Rectal smooth muscle tissue (tissue), 1 donor: ENCODE results near the gene PARD3.

ENCODE experiments used
- H3K27ac ChIP-seq: one replicate; pipeline ENCODE4 v1.7.0; 2013; ENCODE audit warnings: low read depth, low read length, inconsistent platforms
- H3K27me3 ChIP-seq: one replicate; pipeline ENCODE4 v1.7.0; 2013; ENCODE audit warnings: low read length; ENCODE audit not compliant: control insufficient read depth, insufficient read depth
- H3K36me3 ChIP-seq: one replicate; pipeline ENCODE4 v1.7.0; 2013; ENCODE audit warnings: low read length; ENCODE audit not compliant: control insufficient read depth, insufficient read depth
- H3K4me1 ChIP-seq: one replicate; pipeline ENCODE4 v1.7.0; 2013; ENCODE audit warnings: low read length; ENCODE audit not compliant: control insufficient read depth, insufficient read depth
- H3K4me3 ChIP-seq: one replicate; pipeline ENCODE4 v1.7.0; 2013; ENCODE audit warnings: low read length
- H3K9ac ChIP-seq: one replicate; pipeline ENCODE4 v1.7.0; 2013; ENCODE audit warnings: low read length

Gene PARD3

DNA sequence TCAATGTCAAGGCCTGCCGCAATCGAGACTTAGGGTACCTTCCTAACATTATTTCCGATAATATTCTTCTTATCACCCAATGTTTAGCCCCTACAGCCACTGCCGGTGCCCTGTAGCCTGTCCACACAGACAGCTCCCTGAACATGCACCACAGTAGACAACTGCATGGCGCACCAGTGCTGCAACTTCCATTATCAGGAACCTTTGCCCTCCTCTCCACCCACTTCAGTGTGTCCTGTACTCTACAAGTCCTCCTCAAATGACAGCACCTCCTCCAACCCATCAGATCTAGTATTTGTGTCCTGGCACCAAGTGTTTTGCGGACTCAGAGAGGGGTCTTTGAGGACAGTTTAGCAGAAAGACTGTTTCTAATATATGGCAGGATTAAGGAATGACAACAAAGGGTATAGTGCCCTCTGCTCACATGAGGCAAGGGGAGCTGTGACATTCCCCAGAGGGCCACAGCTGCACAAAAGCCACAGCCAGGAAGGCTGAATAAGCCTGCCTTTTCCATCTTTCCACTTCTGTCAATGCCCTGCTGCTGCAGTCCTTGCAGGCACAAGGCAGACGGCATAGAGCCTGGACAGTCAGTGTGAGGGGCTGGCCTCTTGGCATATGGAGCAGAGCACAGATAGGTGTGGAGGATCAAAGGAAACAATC is 335.4 kb downstream of the PARD3 start:
- Histone ChIP-seq H3K4me3 (no peak overlapping the region), H3K27me3 (no peaks in the 10 kb centered on the region), H3K27ac (no peak overlapping the region), H3K9ac (no peak overlapping the region), H3K4me1 (no peaks in the 10 kb centered on the region), H3K36me3 (no peaks in the 10 kb centered on the region)

DNA sequence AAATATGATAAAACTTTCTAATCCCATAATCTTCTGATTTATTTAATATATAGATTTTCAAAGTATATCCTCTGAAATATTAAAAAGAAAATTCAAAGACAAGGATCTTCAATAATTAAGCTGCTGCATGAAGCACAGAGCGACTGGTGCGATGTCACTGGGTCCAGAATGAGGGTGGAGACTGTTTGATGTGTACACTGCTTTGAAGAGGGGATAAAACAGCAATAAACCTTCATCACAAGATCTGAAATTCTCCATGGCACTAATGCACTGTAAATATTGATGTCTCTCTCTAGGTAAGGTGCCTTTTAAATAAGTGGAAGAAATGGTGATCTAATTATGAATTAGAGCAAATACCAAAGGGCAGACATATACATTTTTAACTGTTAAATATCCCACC is 337.8 kb downstream of the PARD3 start:
- Histone ChIP-seq H3K4me3 (no peak overlapping the region), H3K9ac (no peak overlapping the region), H3K4me1 (no peaks in the 10 kb centered on the region), H3K36me3 (no peaks in the 10 kb centered on the region), H3K27ac (no peak overlapping the region), H3K27me3 (no peaks in the 10 kb centered on the region)

DNA sequence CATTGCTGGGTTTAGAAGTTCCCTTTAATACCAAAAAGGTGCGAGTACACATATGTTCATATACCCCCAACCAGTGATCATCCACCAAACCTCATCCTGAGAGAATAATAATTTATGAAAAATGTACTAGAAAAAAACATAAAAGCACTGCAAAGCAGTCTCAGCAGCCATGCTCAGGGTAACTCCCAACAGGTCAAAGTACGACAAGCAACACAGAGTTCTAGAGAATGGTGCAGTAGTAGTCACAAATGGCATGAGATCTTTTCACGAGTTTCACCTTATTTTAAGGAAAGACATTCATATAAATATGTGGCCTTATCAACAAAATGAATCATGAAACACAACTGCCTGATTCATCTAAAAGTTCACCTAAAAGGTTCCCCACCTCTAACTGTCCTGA is 338.5 kb downstream of the PARD3 start:
- H3K9ac ChIP-seq: no peak overlapping the region
- H3K27ac ChIP-seq: no peak overlapping the region
- no peaks in the 10 kb centered on the region for H3K36me3 ChIP-seq
- H3K4me3 ChIP-seq: no peak overlapping the region
- H3K27me3 ChIP-seq: no peaks in the 10 kb centered on the region
- H3K4me1 ChIP-seq: no peaks in the 10 kb centered on the region

- Histone ChIP-seq H3K9ac (no peak overlapping the region), H3K27ac (no peak overlapping the region), H3K27me3 (no peaks in the 10 kb centered on the region), H3K4me1 (no peaks in the 10 kb centered on the region), H3K36me3 (no peaks in the 10 kb centered on the region), H3K4me3 (no peak overlapping the region)
These were observed 339.3 kb downstream of the PARD3 start for GRCh38 chr10:34475786-34476185.

- no peaks in the 10 kb centered on the region for H3K27me3 ChIP-seq
- no peaks in the 10 kb centered on the region for H3K36me3 ChIP-seq
- H3K4me1 ChIP-seq: no peaks in the 10 kb centered on the region
- no peak overlapping the region for H3K9ac ChIP-seq
- H3K4me3 ChIP-seq: no peak overlapping the region
- no peak overlapping the region for H3K27ac ChIP-seq
These were observed 339.8 kb downstream of the PARD3 start for GRCh38 chr10:34475274-34475646.

- H3K36me3 ChIP-seq: no peaks in the 10 kb centered on the region
- H3K4me1 ChIP-seq: no peaks in the 10 kb centered on the region
- no peaks in the 10 kb centered on the region for H3K27me3 ChIP-seq
- no peak overlapping the region for H3K4me3 ChIP-seq
- H3K9ac ChIP-seq: no peak overlapping the region
- no peak overlapping the region for H3K27ac ChIP-seq
These were observed 340.4 kb downstream of the PARD3 start for GRCh38 chr10:34474555-34475273.

- H3K4me3 ChIP-seq: no peak overlapping the region
- no peaks in the 10 kb centered on the region for H3K27me3 ChIP-seq
- no peaks in the 10 kb centered on the region for H3K36me3 ChIP-seq
- H3K27ac ChIP-seq: no peak overlapping the region
- H3K4me1 ChIP-seq: no peaks in the 10 kb centered on the region
- H3K9ac ChIP-seq: no peak overlapping the region
These were observed 341.1 kb downstream of the PARD3 start for GRCh38 chr10:34474009-34474376.

DNA sequence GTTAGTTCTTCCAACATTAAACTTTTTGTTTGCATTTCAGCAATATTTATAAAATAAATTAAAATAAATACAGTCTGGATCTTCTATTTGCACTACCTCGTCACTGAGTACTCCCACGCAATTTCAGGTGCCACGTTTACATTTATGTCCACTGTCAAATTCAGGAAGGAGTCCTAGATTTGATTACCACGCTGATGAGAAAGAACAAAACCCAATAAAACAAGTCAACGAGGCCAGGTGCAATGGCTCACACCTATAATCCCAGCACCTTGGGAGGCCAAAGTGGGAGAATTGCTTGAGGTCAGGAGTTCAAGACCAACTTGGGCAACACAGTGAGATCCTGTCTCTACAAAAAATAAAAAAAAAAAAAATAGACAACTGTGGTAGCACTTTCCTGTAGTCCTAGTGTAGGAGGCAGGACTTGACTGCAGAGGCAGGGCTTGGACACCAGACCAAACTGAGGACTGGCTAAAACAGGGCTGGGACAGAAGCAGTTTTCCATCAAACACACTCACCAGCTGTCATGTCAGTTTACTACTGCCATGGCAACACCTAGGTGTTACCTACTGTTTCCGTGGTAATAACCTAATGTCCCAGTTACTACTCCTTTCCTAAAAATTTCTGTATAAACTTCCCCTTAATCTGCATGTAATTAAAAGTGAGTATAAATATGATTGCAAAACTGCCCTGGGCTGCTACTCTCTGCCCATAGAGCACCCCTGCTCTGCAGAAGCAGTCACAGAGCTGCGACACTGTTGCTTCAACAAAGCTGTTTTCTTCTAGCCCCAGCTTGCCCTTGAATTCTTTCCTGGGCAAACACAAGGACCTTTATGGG is 341.7 kb downstream of the PARD3 start:
- Histone ChIP-seq H3K27me3 (no peaks in the 10 kb centered on the region), H3K9ac (no peak overlapping the region), H3K4me3 (no peak overlapping the region), H3K27ac (no peak overlapping the region), H3K4me1 (no peaks in the 10 kb centered on the region), H3K36me3 (no peaks in the 10 kb centered on the region)

GRCh38 chr10:34470307-34470706 is 344.8 kb downstream of the PARD3 start:
- H3K27ac ChIP-seq: no peak overlapping the region
- H3K36me3 ChIP-seq: no peaks in the 10 kb centered on the region
- no peak overlapping the region for H3K9ac ChIP-seq
- no peaks in the 10 kb centered on the region for H3K4me1 ChIP-seq
- H3K27me3 ChIP-seq: no peaks in the 10 kb centered on the region
- no peak overlapping the region for H3K4me3 ChIP-seq

- H3K36me3 ChIP-seq: no peaks in the 10 kb centered on the region
- no peaks in the 10 kb centered on the region for H3K4me1 ChIP-seq
These were observed 345.6 kb downstream of the PARD3 start for GRCh38 chr10:34469446-34469845.

DNA sequence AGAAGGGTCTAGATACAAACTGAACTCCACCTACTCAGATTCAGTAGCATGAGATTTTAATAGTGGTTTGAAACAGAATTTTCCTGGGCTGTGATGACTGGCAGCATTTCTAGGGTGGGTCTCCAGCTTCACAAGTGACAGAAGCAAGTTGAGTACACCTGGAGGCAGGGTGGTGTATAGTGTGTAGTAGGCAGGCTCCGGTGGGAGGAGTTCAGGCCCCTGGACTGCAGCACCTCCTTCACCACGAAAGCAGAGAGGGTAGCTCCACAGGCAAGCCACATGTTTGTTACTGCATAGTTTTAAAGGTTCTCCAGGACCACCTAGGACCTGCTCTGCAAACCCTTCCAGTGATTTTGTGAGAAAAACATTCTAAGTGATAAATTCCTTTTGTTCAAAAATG is 347.2 kb downstream of the PARD3 start:
- H3K27ac ChIP-seq: no peak overlapping the region

More at GRCh38 chr10:34469446-34469845, 345.6 kb downstream of the PARD3 start:
- Histone ChIP-seq H3K27ac (no peak overlapping the region), H3K4me3 (no peak overlapping the region), H3K9ac (no peak overlapping the region), H3K27me3 (no peaks in the 10 kb centered on the region)

GRCh38 chr10:34467364-34467763 is 347.7 kb downstream of the PARD3 start:
- Histone ChIP-seq H3K4me3 (no peak overlapping the region), H3K9ac (no peak overlapping the region), H3K27me3 (no peaks in the 10 kb centered on the region), H3K27ac (no peak overlapping the region), H3K4me1 (no peaks in the 10 kb centered on the region), H3K36me3 (no peaks in the 10 kb centered on the region)

More for the DNA sequence above, 347.2 kb downstream of the PARD3 start:
- no peaks in the 10 kb centered on the region for H3K27me3 ChIP-seq
- H3K36me3 ChIP-seq: no peaks in the 10 kb centered on the region
- no peak overlapping the region for H3K9ac ChIP-seq
- H3K4me1 ChIP-seq: no peaks in the 10 kb centered on the region
- no peak overlapping the region for H3K4me3 ChIP-seq
